Measurements from ENCODE around the gene VPS13D.

VPS13D gene

GRCh38 chr1:12546771-12547585, 317.1 kb downstream of the VPS13D start:
- Histone ChIP-seq H3K27me3 (ENCODE audit: insufficient read depth, low read depth) (no peaks in the 10 kb centered on the region), H3K4me3 (IDR thresholded peaks at IDR 0.05; ENCODE audit: insufficient read depth, low read depth, low read length) (no peak overlapping the region), H3K79me2 (ENCODE audit: insufficient read depth, low read depth) (no peaks in the 10 kb centered on the region), H3K27ac (no peak overlapping the region), H3K4me2 (no peak overlapping the region), H3K36me3 (ENCODE audit: insufficient read depth) (no peaks in the 10 kb centered on the region), H2AFZ (ENCODE audit: low read depth) (no peak overlapping the region), H3K9ac (no peak overlapping the region), H4K20me1 (ENCODE audit: insufficient read depth) (no peaks in the 10 kb centered on the region), H3K4me1 (ENCODE audit: low read depth, poor library complexity, severe bottlenecking) (no peaks in the 10 kb centered on the region)
- no peak for TF ChIP-seq CTCF (conservative IDR thresholded peaks at IDR 0.05; ENCODE audit: low read depth, low read length)

GRCh38 chr1:12547586-12548225, 317.9 kb downstream of the VPS13D start:
- H3K4me2 ChIP-seq = no peak overlapping the region
- H3K9ac ChIP-seq = no peak overlapping the region
- no peaks in the 10 kb centered on the region for H3K36me3 ChIP-seq (ENCODE audit: insufficient read depth)
- no peak overlapping the region for H2AFZ ChIP-seq (ENCODE audit: low read depth)
- H3K79me2 ChIP-seq (ENCODE audit: insufficient read depth, low read depth) = no peaks in the 10 kb centered on the region
- no peaks in the 10 kb centered on the region for H3K27me3 ChIP-seq (ENCODE audit: insufficient read depth, low read depth)
- no peak overlapping the region for H3K4me3 ChIP-seq (IDR thresholded peaks at IDR 0.05; ENCODE audit: insufficient read depth, low read depth, low read length)
- TF ChIP-seq CTCF (conservative IDR thresholded peaks at IDR 0.05; ENCODE audit: low read depth, low read length) = no peak
- no peak overlapping the region for H3K27ac ChIP-seq
- H3K4me1 ChIP-seq (ENCODE audit: low read depth, poor library complexity, severe bottlenecking) = no peaks in the 10 kb centered on the region
- no peaks in the 10 kb centered on the region for H4K20me1 ChIP-seq (ENCODE audit: insufficient read depth)

GRCh38 chr1:12548279-12548972, 318.6 kb downstream of the VPS13D start:
- no peaks in the 10 kb centered on the region for H3K36me3 ChIP-seq (ENCODE audit: insufficient read depth)
- TF ChIP-seq CTCF (conservative IDR thresholded peaks at IDR 0.05; ENCODE audit: low read depth, low read length) = no peak
- no peak overlapping the region for H3K4me3 ChIP-seq (IDR thresholded peaks at IDR 0.05; ENCODE audit: insufficient read depth, low read depth, low read length)
- no peaks in the 10 kb centered on the region for H3K4me1 ChIP-seq (ENCODE audit: low read depth, poor library complexity, severe bottlenecking)
- H3K9ac ChIP-seq = no peak overlapping the region
- H2AFZ ChIP-seq (ENCODE audit: low read depth) = no peak overlapping the region
- no peaks in the 10 kb centered on the region for H4K20me1 ChIP-seq (ENCODE audit: insufficient read depth)
- H3K4me2 ChIP-seq = no peak overlapping the region
- no peak overlapping the region for H3K27ac ChIP-seq
- H3K27me3 ChIP-seq (ENCODE audit: insufficient read depth, low read depth) = no peaks in the 10 kb centered on the region
- H3K79me2 ChIP-seq (ENCODE audit: insufficient read depth, low read depth) = no peaks in the 10 kb centered on the region

- no peak for TF ChIP-seq CTCF (conservative IDR thresholded peaks at IDR 0.05; ENCODE audit: low read depth, low read length)
- H3K4me2 ChIP-seq = no peak overlapping the region
- no peaks in the 10 kb centered on the region for H4K20me1 ChIP-seq (ENCODE audit: insufficient read depth)
- H3K27ac ChIP-seq = no peak overlapping the region
- H3K4me3 ChIP-seq (IDR thresholded peaks at IDR 0.05; ENCODE audit: insufficient read depth, low read depth, low read length) = no peak overlapping the region
- H3K4me1 ChIP-seq (ENCODE audit: low read depth, poor library complexity, severe bottlenecking) = no peaks in the 10 kb centered on the region
- no peaks in the 10 kb centered on the region for H3K36me3 ChIP-seq (ENCODE audit: insufficient read depth)
- H3K9ac ChIP-seq = no peak overlapping the region
- no peaks in the 10 kb centered on the region for H3K27me3 ChIP-seq (ENCODE audit: insufficient read depth, low read depth)
- no peak overlapping the region for H2AFZ ChIP-seq (ENCODE audit: low read depth)
- H3K79me2 ChIP-seq (ENCODE audit: insufficient read depth, low read depth) = no peaks in the 10 kb centered on the region
Measured at GRCh38 chr1:12548973-12549459, 319.2 kb downstream of the VPS13D start.
